Pons (tissue), 1 donor: ENCODE measurements around the gene USP38.

Source experiments
- DNase-seq: peaks from one replicate; pipeline ENCODE4 v3.0.0-alpha.2; 2016; ENCODE audit warnings: low spot score

USP38 gene

DNA sequence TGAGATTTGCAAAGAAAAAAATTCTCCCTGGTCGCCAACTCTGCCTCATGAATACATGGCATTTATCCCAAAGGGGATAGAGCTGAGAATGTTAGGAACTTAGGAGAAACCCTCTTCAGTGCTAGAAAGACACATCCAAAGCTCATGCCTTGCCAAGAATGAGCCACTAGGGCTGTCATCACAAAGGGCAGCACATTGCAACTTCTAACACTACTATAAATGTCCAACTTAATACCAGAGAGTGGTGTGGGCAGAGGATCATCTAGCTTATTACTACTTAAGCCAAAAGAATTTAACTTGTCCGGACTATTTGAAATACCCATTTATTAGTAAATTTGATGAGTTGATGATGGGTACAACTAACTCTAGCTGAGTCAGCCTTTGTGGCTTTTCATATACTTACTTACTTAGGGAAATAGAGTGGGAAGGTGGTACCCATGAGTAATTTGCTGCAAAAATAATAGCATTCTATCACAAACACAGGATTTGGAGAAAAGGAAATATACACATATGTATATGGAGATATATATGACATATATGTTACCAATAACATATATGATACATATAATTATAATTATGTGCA lies 85.6 kb downstream of the USP38 start:
- DNase-seq, result no peak
